ENCODE data around the gene OLFML2A. TPM values are rescaled to one million over a fixed set of nuclear protein-coding genes. Genes with fewer than 3 reads are reported as not detected.

Gene OLFML2A
- total and polyA plus RNA-seq, 2 of the 4 experiments (the other 2 are of a cell fraction), result 2.0 to 5.9 TPM

DNA sequence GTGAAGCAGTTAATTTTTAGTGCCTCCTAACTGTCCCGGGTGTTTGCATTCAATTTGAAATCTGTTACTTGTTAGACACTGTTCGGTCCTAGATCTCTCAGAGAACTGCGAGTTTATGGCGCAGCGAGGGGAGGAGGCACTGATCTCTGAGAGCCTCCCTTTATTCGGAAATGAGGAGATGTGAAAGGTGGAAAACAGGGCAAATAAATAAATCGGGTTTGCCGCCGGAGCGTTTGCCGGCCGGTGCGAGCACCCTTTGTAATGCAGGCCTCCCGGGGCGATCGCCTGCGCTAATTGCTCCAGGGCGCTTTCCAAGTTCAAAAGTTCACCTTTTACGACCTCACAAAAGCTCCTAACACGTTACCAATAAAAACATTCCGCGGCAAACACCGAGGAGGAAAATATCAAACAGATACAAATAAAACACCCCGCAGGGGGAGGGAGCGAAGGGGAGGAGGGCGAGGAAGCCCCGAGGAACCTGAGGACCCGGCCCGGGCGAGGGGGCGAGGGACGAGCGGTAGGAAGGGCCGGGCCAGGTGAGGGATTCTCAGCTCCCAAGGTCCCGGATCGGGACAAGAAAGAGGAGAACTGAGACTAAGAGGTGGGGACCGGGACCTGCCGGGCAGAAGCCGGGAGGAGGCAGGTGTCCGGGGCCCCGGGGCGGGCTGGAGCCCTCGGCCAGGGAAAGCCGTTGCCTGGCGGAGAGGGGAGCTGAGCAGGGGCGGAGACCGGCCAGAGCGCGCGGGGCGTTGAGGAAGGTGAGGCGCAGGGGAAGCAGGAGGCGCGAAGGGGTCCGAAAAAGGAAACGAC, 7.2 kb upstream of the OLFML2A start (continued):
- no peak for TF ChIP-seq MAZ (IDR thresholded peaks at IDR 0.05; ENCODE audit: borderline replicate concordance, low read depth, low read length)

DNA sequence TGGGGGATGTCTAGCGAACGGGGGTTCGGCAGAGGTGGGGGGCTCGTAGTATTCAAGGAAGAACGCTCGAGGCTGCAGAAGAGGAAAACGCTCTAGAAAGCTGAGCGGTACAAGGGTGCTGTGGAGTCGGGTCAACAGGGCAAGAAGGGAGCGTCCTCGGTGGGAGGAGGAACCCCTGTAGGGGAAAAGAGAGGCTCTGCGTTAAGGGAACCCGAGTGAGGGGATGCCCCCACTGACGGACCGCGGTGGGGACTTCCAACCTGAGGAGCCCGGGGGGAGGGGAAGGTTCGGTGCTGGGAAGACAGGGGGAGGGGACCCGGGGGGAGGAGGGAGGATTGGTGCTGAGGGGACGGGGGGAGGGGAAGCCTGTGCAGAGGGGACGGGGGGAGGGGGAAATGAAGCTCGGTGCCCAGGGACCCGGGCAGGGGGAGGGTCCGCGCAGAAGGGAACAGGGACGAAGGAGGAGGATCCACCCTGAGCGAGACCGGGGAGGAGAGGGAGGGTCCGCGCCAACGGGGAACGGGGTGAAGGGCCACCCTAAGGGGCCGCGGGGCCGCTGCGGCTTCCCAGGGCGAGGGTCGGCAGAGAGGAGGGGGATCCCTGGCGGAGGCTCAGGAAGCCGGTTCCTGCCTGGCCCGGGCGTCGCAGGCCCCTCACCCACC, 6.4 kb upstream of the OLFML2A start:
- ATAC-seq (ENCODE audit: low read depth) (no peak), DNase-seq (no peak)
- TF ChIP-seq SMC3 (IDR thresholded peaks at IDR 0.05; ENCODE audit: low read depth, low read length) (no peak), POLR2A (IDR thresholded peaks at IDR 0.05; ENCODE audit: low read depth, low read length) (no peak), CHD1 (IDR thresholded peaks at IDR 0.05; ENCODE audit: low read depth, low read length) (no peak), RAD21 (IDR thresholded peaks at IDR 0.05; ENCODE audit: low read length) (no peak), MAZ (IDR thresholded peaks at IDR 0.05; ENCODE audit: borderline replicate concordance, low read depth, low read length) (no peak), MAFK (IDR thresholded peaks at IDR 0.05; ENCODE audit: low read depth, low read length) (no peak), NFE2L2 (IDR thresholded peaks at IDR 0.05; ENCODE audit: low read depth, low read length) (no peak), MXI1 (IDR thresholded peaks at IDR 0.05; ENCODE audit: borderline replicate concordance, low read depth, low read length) (no peak), BHLHE40 (IDR thresholded peaks at IDR 0.05; ENCODE audit: low read depth, low read length) (no peak)
- no peak overlapping the region for H2AK5ac ChIP-seq (ENCODE audit: low read depth, low read length)
- no peak overlapping the region for H2BK15ac ChIP-seq (ENCODE audit: low read depth, low read length)
- no peak overlapping the region for H4K91ac ChIP-seq (ENCODE audit: insufficient read depth, low read depth, low read length)
- peak overlapping the region; percentile 58 for H3K4me3 ChIP-seq (ENCODE audit: insufficient read depth, low read depth, low read length)
- H3K14ac ChIP-seq (replicated peaks; ENCODE audit: low read depth, low read length), result no peak overlapping the region
- H3K56ac ChIP-seq (ENCODE audit: extremely low read depth, insufficient read depth, low read length), result no peak overlapping the region
- H3K9ac ChIP-seq (ENCODE audit: low read depth, low read length), result no peak overlapping the region
- H3K4ac ChIP-seq (ENCODE audit: low read depth, low read length), result no peak overlapping the region
- H2BK120ac ChIP-seq (ENCODE audit: low read depth, low read length), result no peak overlapping the region
- peaks cover 47% of the 10 kb centered on the region for H3K27me3 ChIP-seq (ENCODE audit: control insufficient read depth, insufficient read depth, low read length)
- H2AFZ ChIP-seq (replicated peaks; ENCODE audit: low read length, poor library complexity), result peak overlapping the region; percentile 92
- in situ Hi-C loops (cut with MboI; ENCODE audit: low sequenced_read_pairs) (loop anchor here (5.0 to 10.0 kb wide), 3 partner anchors 82 to 602 kb away; partner anchors contain the start of genes SCAI and WDR38), intact Hi-C loops (cut with micrococcal nuclease) (no loop called here), dilution Hi-C loops (cut with HindIII; ENCODE audit: low sequenced_read_pairs, unreplicated experiment) (no loop called here)
- H2BK20ac ChIP-seq (ENCODE audit: low read depth, low read length), result no peak overlapping the region
- no TSS peak for BruUV-seq (replicated peaks)
- H3K36me3 ChIP-seq (ENCODE audit: control insufficient read depth, insufficient read depth, low read length), result no peaks in the 10 kb centered on the region
- ChIA-PET POLR2A (ENCODE audit: unreplicated experiment) (no interaction called here), CTCF (interaction anchor here (0.7 to 9.5 kb wide), 5 partner anchors 59 to 113 kb away, joined by 3 to 165 read pairs (median 3); partner anchors contain the start of gene WDR38)
- peak overlapping the region; percentile 80 for H3K4me2 ChIP-seq (ENCODE audit: low read depth, low read length)
- no peak overlapping the region for H2BK5ac ChIP-seq (ENCODE audit: low read depth, low read length, poor library complexity, severe bottlenecking)
- 1% methylated on average over 14 of the region's 43 CpGs; no CpG with 5 or more reads in 1 of the 2 experiments for WGBS, 2 experiments (ENCODE audit: extremely low coverage in 2 of 2, insufficient read length in 1 of 2)
- H3K4me1 ChIP-seq (ENCODE audit: control insufficient read depth, insufficient read depth, low read length), result peaks cover 2% of the 10 kb centered on the region; the same call in 1 of the 2 replicates
- peak overlapping the region; percentile 31 for H2AK9ac ChIP-seq (replicated peaks; ENCODE audit: low read depth, low read length, poor library complexity)
- no peak overlapping the region for H3K18ac ChIP-seq (ENCODE audit: low read depth, low read length)
- no peak overlapping the region for H3K23ac ChIP-seq (ENCODE audit: low read depth, low read length)
- H4K8ac ChIP-seq (ENCODE audit: low read depth in 2 of 2, low read length in 2 of 2), result no peak overlapping the region
- peaks cover 12% of the 10 kb centered on the region for H4K20me1 ChIP-seq (ENCODE audit: insufficient read depth, low read length)
- no peaks in the 10 kb centered on the region for H3K79me1 ChIP-seq (ENCODE audit: low read depth in 1 of 2, low read length in 2 of 2)
- H3K9me3 ChIP-seq (ENCODE audit: control insufficient read depth, insufficient read depth, low read length), result no peaks in the 10 kb centered on the region
- no peak overlapping the region for H3K27ac ChIP-seq (ENCODE audit: insufficient read depth, low read length)
- no peaks in the 10 kb centered on the region for H3K9me1 ChIP-seq (ENCODE audit: insufficient read depth, low read length)
- H4K5ac ChIP-seq (ENCODE audit: low read depth, low read length), result no peak overlapping the region
